Measurements from ENCODE around the gene CHCT1.

The CHCT1 gene

DNA sequence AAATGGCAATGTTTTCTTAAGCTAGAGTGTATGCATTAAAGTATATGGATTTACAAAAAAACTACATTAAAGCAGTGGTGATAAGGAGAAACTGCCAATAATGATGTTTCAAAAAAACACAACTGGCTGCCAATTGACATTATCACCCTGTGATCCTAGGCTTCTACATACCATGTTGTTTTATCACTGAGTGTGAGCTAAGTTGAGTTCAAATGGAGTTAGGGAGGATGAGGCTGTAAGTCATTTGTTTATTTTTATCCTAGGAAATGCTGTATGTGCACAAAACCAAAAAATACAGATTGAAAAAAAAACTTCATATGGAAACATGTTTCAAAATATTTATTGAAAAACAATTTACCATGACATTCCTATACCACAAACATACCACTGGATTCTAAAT, 22.9 kb downstream of the CHCT1 start:
- DNase-seq, result no peak

DNA sequence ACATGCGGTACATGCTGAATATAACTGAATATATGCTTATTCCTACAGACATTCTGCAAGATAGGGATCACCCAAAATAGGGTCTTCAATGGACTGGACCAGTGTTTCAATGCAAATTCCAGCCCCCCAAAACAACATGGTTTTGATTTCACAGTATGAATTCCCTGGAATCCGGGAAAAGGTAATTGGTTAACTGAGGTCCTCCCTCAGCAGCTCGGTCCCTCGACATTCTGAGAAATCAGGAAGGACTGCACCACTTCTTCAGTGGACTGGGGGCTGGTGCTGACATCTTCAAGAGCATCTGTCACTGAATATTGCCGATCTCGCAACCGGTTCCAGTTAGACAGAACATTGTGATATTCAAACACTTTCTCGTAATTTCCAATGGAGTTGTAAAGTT, 25.1 kb downstream of the CHCT1 start:
- DNase-seq, result no peak

DNA sequence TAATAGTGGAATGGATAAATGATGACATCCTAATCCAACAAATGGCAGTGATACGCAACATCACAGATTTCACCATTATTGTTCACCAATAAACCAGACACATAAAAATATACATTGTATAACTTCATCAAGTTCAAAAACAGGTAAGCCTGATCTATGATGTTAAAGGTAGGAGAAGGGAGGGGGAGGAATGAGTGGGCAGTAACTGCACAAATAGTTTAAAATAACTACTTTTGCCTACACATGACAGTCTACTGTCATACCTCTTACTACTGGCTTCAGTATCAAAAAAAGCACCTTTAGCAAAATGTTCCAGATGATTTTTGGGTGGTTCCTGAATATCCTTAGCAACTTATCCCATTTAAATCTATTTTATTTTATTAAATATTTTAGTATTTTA, 28.8 kb downstream of the CHCT1 start:
- no peak for DNase-seq

DNA sequence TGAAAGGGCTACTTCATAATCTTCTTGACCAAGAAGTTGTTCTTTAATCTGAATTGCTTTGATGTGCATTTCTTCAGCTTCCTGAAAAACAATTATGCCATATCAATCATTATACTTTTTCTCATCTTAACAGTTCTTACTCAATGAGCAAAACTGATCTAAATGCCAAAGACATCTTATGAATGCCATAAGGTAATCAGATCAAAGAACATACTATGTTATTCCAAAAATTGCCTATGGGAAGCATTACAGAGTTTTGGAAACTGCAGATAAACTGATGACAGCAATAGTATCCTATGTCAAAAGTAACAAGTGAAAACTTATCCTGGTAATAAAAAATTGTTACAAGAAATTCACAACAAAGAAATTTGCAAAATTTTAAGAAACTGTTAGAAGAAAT, 29.7 kb downstream of the CHCT1 start:
- no peak for DNase-seq

DNA sequence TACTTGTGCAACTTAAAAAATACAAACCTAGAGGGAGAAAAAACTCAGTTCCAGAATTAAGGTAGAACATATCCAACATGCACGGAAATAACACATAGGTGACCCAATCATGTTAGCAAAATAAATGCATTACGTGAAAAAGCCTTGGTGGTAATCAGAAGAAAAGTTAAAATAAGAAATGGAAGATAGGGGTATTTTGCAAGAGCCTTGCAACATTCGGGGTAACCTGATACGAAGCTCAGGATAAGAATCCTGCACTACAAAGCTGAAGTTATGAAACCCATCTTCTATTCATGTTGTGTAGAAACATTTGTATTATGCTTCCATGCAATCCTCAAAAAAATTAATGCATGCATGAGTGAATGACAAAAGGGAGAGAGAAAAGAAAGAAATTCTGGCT, 33.1 kb downstream of the CHCT1 start:
- DNase-seq, result no peak

DNA sequence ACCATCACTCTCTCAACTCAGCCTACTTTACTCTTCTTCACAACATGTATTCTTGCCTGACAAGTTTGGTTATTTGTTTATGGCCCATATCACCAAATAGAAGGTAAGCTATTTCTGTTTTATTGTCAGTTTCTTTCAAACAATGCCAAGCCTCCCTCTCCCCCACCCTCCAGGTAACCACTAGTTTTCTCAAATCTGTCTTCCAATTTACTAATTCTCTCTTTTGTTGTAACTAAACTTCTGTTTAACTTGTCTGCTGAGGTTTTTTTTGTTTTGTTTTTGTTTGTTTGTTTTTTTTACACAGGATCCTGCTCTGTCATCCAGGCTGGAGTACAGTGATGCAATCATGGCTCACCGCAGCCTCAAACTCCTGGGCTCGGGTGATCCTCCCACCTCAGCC, 34.9 kb downstream of the CHCT1 start:
- no peak for DNase-seq

DNA sequence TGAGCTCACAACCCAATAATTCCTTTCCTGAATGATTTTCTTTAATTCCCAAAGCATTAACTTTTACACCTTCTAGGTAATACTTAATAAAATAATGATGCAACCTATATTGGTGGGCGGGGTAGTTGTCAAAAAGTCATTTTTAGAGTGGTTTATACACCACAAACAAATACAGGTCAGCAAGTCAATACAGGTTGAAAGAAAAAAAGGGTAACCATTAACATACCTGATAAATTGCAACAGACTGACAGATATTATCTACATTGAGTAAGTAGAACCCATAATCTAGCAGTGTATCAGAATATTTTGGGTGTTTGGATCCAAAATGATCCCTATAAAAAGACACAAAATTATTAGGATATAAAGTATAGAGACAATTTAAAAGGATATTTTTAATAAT, 39.3 kb downstream of the CHCT1 start:
- DNase-seq, result no peak

DNA sequence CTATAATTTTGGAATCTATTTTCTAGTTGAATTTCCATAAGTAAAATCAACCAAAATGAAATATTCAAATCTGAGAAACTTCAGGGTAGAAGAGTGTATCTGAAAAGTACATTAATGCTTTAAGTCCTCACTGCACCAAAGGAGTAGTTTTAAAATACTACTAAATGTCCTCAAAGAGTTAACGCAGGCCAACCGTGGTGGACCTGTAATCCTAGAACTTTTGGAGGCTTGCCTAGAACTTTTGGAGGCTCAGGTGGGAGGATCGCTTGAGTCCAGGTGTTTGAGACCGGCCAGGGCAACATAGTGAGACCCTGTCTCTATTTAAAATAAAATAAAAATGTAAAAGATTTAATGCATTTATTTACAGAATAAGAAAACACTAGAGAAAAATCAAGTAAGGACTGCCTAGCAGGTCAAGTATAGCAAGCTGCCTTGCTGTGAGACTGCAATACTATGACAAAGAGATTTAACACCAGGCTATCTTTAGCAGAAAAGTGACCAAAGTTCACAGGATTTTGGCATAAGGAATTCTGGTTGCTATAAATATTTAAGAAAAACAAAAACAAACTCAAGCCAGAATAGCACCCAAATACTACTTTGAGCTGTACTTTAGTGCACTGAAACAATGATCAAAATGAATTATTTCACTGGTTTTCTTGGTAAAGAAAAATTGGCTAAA, 41.0 kb downstream of the CHCT1 start:
- no peak for DNase-seq

DNA sequence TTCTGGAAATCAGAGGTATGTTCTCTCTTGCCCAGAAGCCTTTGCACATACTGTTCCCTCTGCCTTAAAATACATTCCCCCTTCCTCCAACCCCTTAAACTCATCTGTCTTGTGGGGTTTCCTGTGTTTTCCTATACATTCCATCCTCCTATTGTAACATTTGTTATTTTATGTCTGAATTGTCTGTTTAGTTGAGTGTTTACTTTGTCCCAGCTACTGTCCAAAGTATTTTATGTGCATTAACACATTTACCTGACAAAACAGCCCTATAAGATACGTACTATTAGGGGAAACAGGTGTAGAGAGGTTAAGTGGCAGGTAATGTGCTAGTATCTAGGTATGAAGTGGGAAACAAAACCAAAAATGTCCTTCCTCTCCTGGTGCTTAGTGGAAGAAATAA, 42.1 kb downstream of the CHCT1 start:
- DNase-seq, result no peak

DNA sequence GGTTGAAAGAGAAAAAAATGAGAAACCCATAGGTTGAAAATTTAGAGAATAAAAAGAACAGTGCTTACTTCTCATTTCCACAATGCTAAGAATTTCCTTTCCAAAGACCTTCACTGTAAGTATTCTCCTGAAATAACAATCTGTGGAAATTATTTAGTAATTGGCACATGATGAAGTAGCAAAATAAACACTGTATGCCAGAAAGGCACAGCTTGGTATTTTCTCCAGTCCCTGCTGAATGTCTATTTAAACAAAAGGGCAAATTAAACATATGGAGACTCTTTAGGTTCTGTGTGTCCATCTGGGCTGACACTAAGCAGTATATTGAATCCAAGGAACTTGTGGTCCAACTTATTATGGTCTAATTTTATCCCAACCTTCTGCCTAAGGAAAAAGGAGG, 46.1 kb downstream of the CHCT1 start:
- no peak for DNase-seq

DNA sequence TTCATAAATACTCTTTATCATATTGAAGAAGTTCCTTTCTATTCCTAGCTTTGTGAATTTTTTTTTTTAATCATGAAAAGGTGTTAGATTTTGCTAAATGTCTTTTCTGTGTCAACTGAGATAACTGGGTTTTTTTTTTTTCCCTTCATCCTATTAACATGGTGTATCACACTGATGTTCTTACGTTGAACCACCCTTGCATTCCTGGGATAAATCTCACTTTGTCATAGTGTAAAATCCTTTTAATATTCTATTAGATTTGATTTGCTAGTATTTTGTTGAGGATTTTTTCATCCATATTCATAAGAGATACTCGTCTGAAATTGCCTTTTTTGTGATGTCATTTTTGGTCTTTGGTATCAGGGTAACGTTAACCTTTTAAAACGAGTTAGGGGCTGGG, 49.2 kb downstream of the CHCT1 start:
- no peak for DNase-seq

DNA sequence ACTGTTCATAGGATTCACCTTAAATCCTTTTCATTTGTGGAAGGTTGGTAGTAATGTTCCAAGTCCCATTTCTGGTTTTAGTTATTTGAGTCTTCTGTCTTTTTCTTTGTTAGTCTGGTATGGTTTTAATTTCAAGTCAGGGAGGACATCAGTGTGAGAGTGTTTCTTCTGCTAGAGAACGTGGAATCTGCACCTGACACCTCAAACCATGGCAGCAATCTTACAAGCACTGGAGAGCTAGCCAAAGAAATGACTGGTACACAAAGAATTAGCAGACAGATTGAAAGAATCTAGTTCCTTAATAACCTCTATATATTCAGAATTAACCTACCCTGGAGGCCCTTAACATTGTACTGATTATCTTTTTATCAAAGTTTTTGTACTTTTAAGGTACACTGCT, 50.2 kb downstream of the CHCT1 start:
- DNase-seq, result no peak

DNA sequence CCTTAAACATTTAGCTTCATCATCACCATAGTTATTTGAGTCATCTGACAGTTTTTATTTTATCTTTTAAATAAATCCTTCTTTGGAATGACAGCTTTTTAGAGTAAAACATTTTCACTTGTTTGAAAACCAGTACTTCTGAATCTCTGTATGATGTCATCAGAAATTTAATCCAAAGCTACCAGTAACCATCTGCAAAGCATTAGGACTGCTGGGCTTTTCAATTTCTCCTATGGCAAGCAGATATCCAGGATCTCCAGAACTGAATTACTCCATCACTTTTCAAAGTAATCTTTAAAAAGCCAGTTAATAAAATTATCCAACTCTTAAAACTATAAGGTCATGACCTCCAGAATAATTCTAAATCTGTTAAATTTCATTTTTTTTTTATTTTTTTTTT, 51.5 kb downstream of the CHCT1 start:
- DNase-seq, result no peak
